ENCODE measurements around the gene FBXO41. TPM values are rescaled to one million over a fixed set of nuclear protein-coding genes. Genes with fewer than 3 reads are reported as not detected.

Gene FBXO41
- 1 to 10 TPM; 1.1 to 8.2 (median 5.7) TPM for total RNA-seq

- no peak for DNase-seq (ENCODE audit: low spot score in 2 of 2)
- H3K27ac ChIP-seq, result no peak within 1 kb of the TSS
- H3K27me3 ChIP-seq, result peaks cover 47% of the 10 kb centered on the region
These were observed at the start of gene FBXO41 for GRCh38 chr2:73284296-73285158. Gene FBXO41, minus strand, starts transcription at chr2:73284478. Its CDS starts 14,848 bp downstream, at chr2:73269630.

GRCh38 chr2:73334045-73334444 is 49.8 kb upstream of the FBXO41 start:
- TF ChIP-seq EP300 (IDR thresholded peaks at IDR 0.05), result no peak
- no peak for TF ChIP-seq POLR2AphosphoS5 (IDR thresholded peaks at IDR 0.05)
- TF ChIP-seq CTCF (IDR thresholded peaks at IDR 0.05), result no peak
- TF ChIP-seq POLR2A (IDR thresholded peaks at IDR 0.05), result no peak
- WGBS, result 71% methylated on average over 2 of the region's 2 CpGs
- no peak overlapping the region for H3K27ac ChIP-seq
- no peaks in the 10 kb centered on the region for H3K4me1 ChIP-seq
- no peak for DNase-seq (ENCODE audit: low spot score in 2 of 2)
- H3K36me3 ChIP-seq, result no peaks in the 10 kb centered on the region
- peaks cover 3% of the 10 kb centered on the region for H3K27me3 ChIP-seq
- no peak overlapping the region for H3K4me3 ChIP-seq
- H3K9me3 ChIP-seq, result peaks cover 13% of the 10 kb centered on the region

More at GRCh38 chr2:73284296-73285158, at the start of gene FBXO41:
- Histone ChIP-seq H3K36me3 (no peaks in the 10 kb centered on the region), H3K4me1 (peaks cover 21% of the 10 kb centered on the region), H3K4me3 (peak within 1 kb of the TSS; percentile 57), H3K9me3 (no peaks in the 10 kb centered on the region)
- WGBS, result 5% methylated on average over 11 of the region's 69 CpGs
- TF ChIP-seq POLR2A (IDR thresholded peaks at IDR 0.05) (no peak), CTCF (IDR thresholded peaks at IDR 0.05) (no peak), POLR2AphosphoS5 (IDR thresholded peaks at IDR 0.05) (no peak), EP300 (IDR thresholded peaks at IDR 0.05) (no peak)

GRCh38 chr2:73333564-73333963 is 49.3 kb upstream of the FBXO41 start:
- no peak overlapping the region for H3K27ac ChIP-seq
- peaks cover 3% of the 10 kb centered on the region for H3K27me3 ChIP-seq
- no peaks in the 10 kb centered on the region for H3K4me1 ChIP-seq
- no peak overlapping the region for H3K4me3 ChIP-seq
- H3K36me3 ChIP-seq, result no peaks in the 10 kb centered on the region
- no peak for DNase-seq (ENCODE audit: low spot score in 2 of 2)
- TF ChIP-seq EP300 (IDR thresholded peaks at IDR 0.05) (no peak), CTCF (IDR thresholded peaks at IDR 0.05) (no peak), POLR2A (IDR thresholded peaks at IDR 0.05) (no peak)
- peaks cover 13% of the 10 kb centered on the region for H3K9me3 ChIP-seq

- no peak for DNase-seq (ENCODE audit: low spot score in 2 of 2)
- Histone ChIP-seq H3K4me1 (no peaks in the 10 kb centered on the region), H3K27ac (no peak overlapping the region), H3K9me3 (no peaks in the 10 kb centered on the region), H3K27me3 (peaks cover 59% of the 10 kb centered on the region), H3K36me3 (no peaks in the 10 kb centered on the region), H3K4me3 (no peak overlapping the region)
- no peak for TF ChIP-seq CTCF (IDR thresholded peaks at IDR 0.05)
- TF ChIP-seq POLR2A (IDR thresholded peaks at IDR 0.05), result no peak
- no peak for TF ChIP-seq EP300 (IDR thresholded peaks at IDR 0.05)
- no peak for TF ChIP-seq POLR2AphosphoS5 (IDR thresholded peaks at IDR 0.05)
- 31% methylated on average over 13 of the region's 13 CpGs for WGBS
These were observed 39.9 kb upstream of the FBXO41 start for GRCh38 chr2:73324126-73324725.

GRCh38 chr2:73323551-73323950 is 39.3 kb upstream of the FBXO41 start:
- Histone ChIP-seq H3K27ac (no peak overlapping the region), H3K36me3 (no peaks in the 10 kb centered on the region), H3K4me3 (no peak overlapping the region), H3K27me3 (peaks cover 59% of the 10 kb centered on the region), H3K9me3 (no peaks in the 10 kb centered on the region), H3K4me1 (no peaks in the 10 kb centered on the region)
- no peak for TF ChIP-seq EP300 (IDR thresholded peaks at IDR 0.05)
- TF ChIP-seq CTCF (IDR thresholded peaks at IDR 0.05), result no peak
- TF ChIP-seq POLR2A (IDR thresholded peaks at IDR 0.05), result no peak
- no peak for TF ChIP-seq POLR2AphosphoS5 (IDR thresholded peaks at IDR 0.05)
- WGBS, result 66% methylated on average over 5 of the region's 5 CpGs
- no peak for DNase-seq (ENCODE audit: low spot score in 2 of 2)

Data from suprapubic skin (tissue), 4 donors.